ENCODE results near the gene ADARB1. TPM values are rescaled to one million over a fixed set of nuclear protein-coding genes. Genes with fewer than 3 reads are reported as not detected.

Gene ADARB1
- total and polyA plus RNA-seq, 2 of the 8 experiments (the other 6 are each of a cell fraction or from before 2014, with no cell fraction given), result 4.7 to 14.9 TPM

- TF ChIP-seq SAP30 (IDR thresholded peaks at IDR 0.05; ENCODE audit: insufficient read depth, insufficient replicate concordance, low read length), result no peak
- TF ChIP-seq ATF3 (IDR thresholded peaks at IDR 0.05; ENCODE audit: insufficient read depth, low read depth, low read length), result no peak
- no peak for TF ChIP-seq NRF1 (IDR thresholded peaks at IDR 0.05; ENCODE audit: low read depth, low read length)
Measured at GRCh38 chr21:45246386-45247320, 172.3 kb downstream of the ADARB1 start (continued).

All from H1 (cell line).